GM18517 (cell line): ENCODE measurements around the gene PXK.
"Not testable (repeated sequence)": the region's sequence is repeated elsewhere in the genome, so short reads cannot be mapped to it uniquely, and the experiment has no call there.

Source experiments
- ATAC-seq: cut with Tn5 transposase; IDR thresholded peaks from one replicate; pipeline ENCODE4 v1.9.1; 2021; ENCODE audit warnings: mild to moderate bottlenecking, moderate library complexity; ENCODE audit not compliant: unreplicated experiment

Gene PXK

GRCh38 chr3:58323529-58324390, 8.9 kb upstream of the PXK start:
- ATAC-seq: no peak

- no peak for ATAC-seq
Observed at GRCh38 chr3:58324391-58325390, 8.0 kb upstream of the PXK start.

GRCh38 chr3:58325525-58325992, 7.1 kb upstream of the PXK start:
- ATAC-seq: no peak

- no peak for ATAC-seq
Observed at GRCh38 chr3:58326267-58326900, 6.3 kb upstream of the PXK start.

GRCh38 chr3:58329150-58329921, 3.4 kb upstream of the PXK start:
- ATAC-seq: no peak

GRCh38 chr3:58329922-58330413, 2.7 kb upstream of the PXK start:
- no peak for ATAC-seq

GRCh38 chr3:58331593-58332152, 1.0 kb upstream of the PXK start:
- no peak for ATAC-seq

- no peak for ATAC-seq
Observed at GRCh38 chr3:58333206-58334012, 717 bp downstream of the PXK start.

GRCh38 chr3:58334013-58334321, 1.3 kb downstream of the PXK start:
- no peak for ATAC-seq

GRCh38 chr3:58334506-58334884, 1.8 kb downstream of the PXK start:
- ATAC-seq: no peak

GRCh38 chr3:58335652-58335947, 2.9 kb downstream of the PXK start:
- ATAC-seq: no peak

GRCh38 chr3:58336135-58336882, 3.6 kb downstream of the PXK start:
- ATAC-seq: no peak

GRCh38 chr3:58337190-58337589, 4.5 kb downstream of the PXK start:
- no peak for ATAC-seq

GRCh38 chr3:58339146-58339545, 6.5 kb downstream of the PXK start:
- not testable (repeated sequence) for ATAC-seq

- ATAC-seq: no peak
Observed at GRCh38 chr3:58340594-58341244, 8.0 kb downstream of the PXK start.

GRCh38 chr3:58341376-58341775, 8.7 kb downstream of the PXK start:
- ATAC-seq: no peak

- ATAC-seq: no peak
Observed at GRCh38 chr3:58342676-58343075, 10.0 kb downstream of the PXK start.

GRCh38 chr3:58345457-58345856, 12.8 kb downstream of the PXK start:
- ATAC-seq: no peak
